HepG2 (cell line): ENCODE data around the gene GPR89A. TPM values are rescaled to one million over a fixed set of nuclear protein-coding genes. Genes with fewer than 3 reads are reported as not detected.

Experiments used
- CEBPG ChIP-seq: IDR thresholded peaks from 2 replicates; pipeline ENCODE4 v1.6.1; 2016
- DNMT3B ChIP-seq: conservative IDR thresholded peaks from 2 replicates; pipeline ENCODE4 v1.6.1; 2016; ENCODE audit warnings: missing biosample characterization, control low read depth
- FOXP4 ChIP-seq: sonication (generic); formaldehyde crosslinking; IDR thresholded peaks from 2 replicates; pipeline ENCODE4 v1.4.0; 2020; ENCODE audit warnings: missing genetic modification reagents
- GMEB2 ChIP-seq: IDR thresholded peaks from 2 replicates; pipeline ENCODE4 v1.6.1; 2016; ENCODE audit warnings: missing biosample characterization, missing genetic modification reagents, low read depth
- HBP1 ChIP-seq: IDR thresholded peaks from 2 replicates; pipeline ENCODE4 v1.6.1; 2016; ENCODE audit warnings: low read depth, control low read depth
- KLF9 ChIP-seq: IDR thresholded peaks from 2 replicates; pipeline ENCODE4 v1.6.1; 2016; ENCODE audit warnings: low read depth
- RXRB ChIP-seq: IDR thresholded peaks from 2 replicates; pipeline ENCODE4 v1.6.1; 2016; ENCODE audit warnings: borderline replicate concordance, missing genetic modification reagents, missing compliant biosample characterization
- TAF1 ChIP-seq: sonication (generic); formaldehyde crosslinking; IDR thresholded peaks from 2 replicates; pipeline ENCODE4 v1.4.0; 2020; ENCODE audit warnings: missing genetic modification reagents
- TOPORS ChIP-seq: sonication (generic); formaldehyde crosslinking; IDR thresholded peaks from 2 replicates; pipeline ENCODE4 v1.8.0; 2023; ENCODE audit warnings: mild to moderate bottlenecking, missing genetic modification reagents
- ZBTB10 ChIP-seq: sonication (generic); formaldehyde crosslinking; IDR thresholded peaks from 2 replicates; pipeline ENCODE4 v1.4.0; 2020; ENCODE audit warnings: missing genetic modification reagents, borderline replicate concordance
- ZNF205 ChIP-seq: IDR thresholded peaks from 2 replicates; pipeline ENCODE4 v1.6.1; 2018; ENCODE audit warnings: missing biosample characterization, missing genetic modification reagents
- ZNF782 ChIP-seq: sonication (generic); formaldehyde crosslinking; IDR thresholded peaks from 2 replicates; pipeline ENCODE4 v1.4.0; 2020; ENCODE audit warnings: missing genetic modification reagents, mild to moderate bottlenecking, borderline replicate concordance
- polyA plus RNA-seq, 8 experiments: library from polyadenylated mRNA; depleted of rRNA in 3 of 8; stranded (reverse) in 7 of 8; unstranded in 1 of 8; fragments of >200 nt; fragmentation: Illumina TruSeq in 4 of 8; extraction: Trizol in 4 of 8; gene quantifications; 2 replicates each; pipeline versions ENCODE4 v1.2.1 to v1.2.3, GENCODE V29; 2011 to 2016; ENCODE audit warnings: low read depth in 4 of 8, missing spikeins in 1 of 8, mixed read lengths in 1 of 8; ENCODE audit not compliant: insufficient read depth in 1 of 8
- total RNA-seq, 5 experiments: library from RNA; depleted of rRNA; stranded (reverse); fragments of >200 nt; fragmentation: Illumina TruSeq; extraction: Trizol; gene quantifications; 2 replicates each; pipeline ENCODE4 v1.2.3, GENCODE V29; 2016; ENCODE audit warnings: low read depth in 1 of 5
- TF ChIP-seq, protein P1 (sequence below): sonication (generic); formaldehyde crosslinking; IDR thresholded peaks from 2 replicates; pipeline ENCODE4 v1.5.1; 2020; ENCODE audit warnings: missing genetic modification reagents, mild to moderate bottlenecking, borderline replicate concordance
- TF ChIP-seq, protein P2 (sequence below): sonication (generic); formaldehyde crosslinking; conservative IDR thresholded peaks from 2 replicates; pipeline ENCODE4 v1.4.0; 2020; ENCODE audit warnings: missing genetic modification reagents
- TF ChIP-seq, protein P3 (sequence below): sonication (generic); formaldehyde crosslinking; IDR thresholded peaks from 2 replicates; pipeline ENCODE4 v1.4.0; 2020; ENCODE audit warnings: missing genetic modification reagents, mild to moderate bottlenecking, borderline replicate concordance

The GPR89A gene
- total and polyA plus RNA-seq, 2 of the 13 experiments (the other 11 are each of a cell fraction or from before 2014, with no cell fraction given), result 23.4 to 32.6 TPM

DNA sequence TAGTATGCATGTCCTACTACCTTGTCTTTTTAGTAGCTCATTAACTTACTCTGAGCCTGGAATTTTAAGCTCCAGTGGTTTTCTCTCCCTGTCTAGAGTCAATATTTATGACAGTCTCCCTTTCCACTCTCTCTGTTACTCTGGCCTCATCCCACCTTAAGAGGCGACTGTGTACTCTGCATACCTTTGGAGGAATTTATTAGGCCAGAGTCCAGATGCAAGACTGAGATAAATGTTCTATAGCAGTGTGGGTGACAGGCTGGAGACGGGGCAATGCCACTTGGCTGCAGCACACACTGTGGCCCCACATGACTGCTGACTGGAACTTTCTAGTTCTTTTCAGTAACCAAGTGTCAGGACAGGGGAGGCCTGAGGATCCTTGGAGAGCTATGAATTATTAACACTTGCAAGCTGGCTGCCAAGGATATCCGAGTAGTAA lies 103.4 kb downstream of the GPR89A start (continued):
- TF ChIP-seq TOPORS (CRISPR knock-in tag) (no peak), DNMT3B (CRISPR knock-in tag) (no peak), TAF1 (CRISPR knock-in tag) (no peak), ZBTB10 (CRISPR knock-in tag) (no peak), GMEB2 (CRISPR knock-in tag) (no peak), CEBPG (no peak), ZNF205 (CRISPR knock-in tag) (no peak), KLF9 (no peak), HBP1 (CRISPR knock-in tag) (no peak), ZNF782 (no peak; the same call in 1 of the 2 replicates), RXRB (CRISPR knock-in tag) (peak; percentile 74), FOXP4 (CRISPR knock-in tag) (peak; percentile 73; the same call in 1 of the 2 replicates)
- TF ChIP-seq, protein P1, sequence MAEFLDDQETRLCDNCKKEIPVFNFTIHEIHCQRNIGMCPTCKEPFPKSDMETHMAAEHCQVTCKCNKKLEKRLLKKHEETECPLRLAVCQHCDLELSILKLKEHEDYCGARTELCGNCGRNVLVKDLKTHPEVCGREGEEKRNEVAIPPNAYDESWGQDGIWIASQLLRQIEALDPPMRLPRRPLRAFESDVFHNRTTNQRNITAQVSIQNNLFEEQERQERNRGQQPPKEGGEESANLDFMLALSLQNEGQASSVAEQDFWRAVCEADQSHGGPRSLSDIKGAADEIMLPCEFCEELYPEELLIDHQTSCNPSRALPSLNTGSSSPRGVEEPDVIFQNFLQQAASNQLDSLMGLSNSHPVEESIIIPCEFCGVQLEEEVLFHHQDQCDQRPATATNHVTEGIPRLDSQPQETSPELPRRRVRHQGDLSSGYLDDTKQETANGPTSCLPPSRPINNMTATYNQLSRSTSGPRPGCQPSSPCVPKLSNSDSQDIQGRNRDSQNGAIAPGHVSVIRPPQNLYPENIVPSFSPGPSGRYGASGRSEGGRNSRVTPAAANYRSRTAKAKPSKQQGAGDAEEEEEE (CRISPR knock-in tag), result no peak
- TF ChIP-seq, protein P2, sequence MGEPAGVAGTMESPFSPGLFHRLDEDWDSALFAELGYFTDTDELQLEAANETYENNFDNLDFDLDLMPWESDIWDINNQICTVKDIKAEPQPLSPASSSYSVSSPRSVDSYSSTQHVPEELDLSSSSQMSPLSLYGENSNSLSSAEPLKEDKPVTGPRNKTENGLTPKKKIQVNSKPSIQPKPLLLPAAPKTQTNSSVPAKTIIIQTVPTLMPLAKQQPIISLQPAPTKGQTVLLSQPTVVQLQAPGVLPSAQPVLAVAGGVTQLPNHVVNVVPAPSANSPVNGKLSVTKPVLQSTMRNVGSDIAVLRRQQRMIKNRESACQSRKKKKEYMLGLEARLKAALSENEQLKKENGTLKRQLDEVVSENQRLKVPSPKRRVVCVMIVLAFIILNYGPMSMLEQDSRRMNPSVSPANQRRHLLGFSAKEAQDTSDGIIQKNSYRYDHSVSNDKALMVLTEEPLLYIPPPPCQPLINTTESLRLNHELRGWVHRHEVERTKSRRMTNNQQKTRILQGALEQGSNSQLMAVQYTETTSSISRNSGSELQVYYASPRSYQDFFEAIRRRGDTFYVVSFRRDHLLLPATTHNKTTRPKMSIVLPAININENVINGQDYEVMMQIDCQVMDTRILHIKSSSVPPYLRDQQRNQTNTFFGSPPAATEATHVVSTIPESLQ, result no peak
- TF ChIP-seq, protein P3, sequence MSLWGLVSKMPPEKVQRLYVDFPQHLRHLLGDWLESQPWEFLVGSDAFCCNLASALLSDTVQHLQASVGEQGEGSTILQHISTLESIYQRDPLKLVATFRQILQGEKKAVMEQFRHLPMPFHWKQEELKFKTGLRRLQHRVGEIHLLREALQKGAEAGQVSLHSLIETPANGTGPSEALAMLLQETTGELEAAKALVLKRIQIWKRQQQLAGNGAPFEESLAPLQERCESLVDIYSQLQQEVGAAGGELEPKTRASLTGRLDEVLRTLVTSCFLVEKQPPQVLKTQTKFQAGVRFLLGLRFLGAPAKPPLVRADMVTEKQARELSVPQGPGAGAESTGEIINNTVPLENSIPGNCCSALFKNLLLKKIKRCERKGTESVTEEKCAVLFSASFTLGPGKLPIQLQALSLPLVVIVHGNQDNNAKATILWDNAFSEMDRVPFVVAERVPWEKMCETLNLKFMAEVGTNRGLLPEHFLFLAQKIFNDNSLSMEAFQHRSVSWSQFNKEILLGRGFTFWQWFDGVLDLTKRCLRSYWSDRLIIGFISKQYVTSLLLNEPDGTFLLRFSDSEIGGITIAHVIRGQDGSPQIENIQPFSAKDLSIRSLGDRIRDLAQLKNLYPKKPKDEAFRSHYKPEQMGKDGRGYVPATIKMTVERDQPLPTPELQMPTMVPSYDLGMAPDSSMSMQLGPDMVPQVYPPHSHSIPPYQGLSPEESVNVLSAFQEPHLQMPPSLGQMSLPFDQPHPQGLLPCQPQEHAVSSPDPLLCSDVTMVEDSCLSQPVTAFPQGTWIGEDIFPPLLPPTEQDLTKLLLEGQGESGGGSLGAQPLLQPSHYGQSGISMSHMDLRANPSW (CRISPR knock-in tag), result no peak
